HEK293 (cell line): ENCODE data around the gene ATP6V1G1.

Experiments
- CTCF ChIA-PET: fragments of 350-600 bp; formaldehyde crosslinking; extraction: SDS; loops from one replicate; lab custom pipeline; 2021; ENCODE audit warnings: antibody characterized with exemption; lab: Yijun Ruan, JAX
- POLR2A ChIA-PET: fragments of 300-600 bp; formaldehyde crosslinking; extraction: SDS; loops from one replicate; lab custom pipeline; 2020; ENCODE audit warnings: antibody characterized with exemption, inconsistent platforms; lab: Yijun Ruan, JAX
- H3K27ac ChIP-seq: fragments of 200-500 bp; sonication (Bioruptor generic); 2 replicates; pipeline ENCODE4 v1.5.1; 2014; ENCODE audit warnings: low read depth, low read length, control low read depth, inconsistent platforms; ENCODE audit errors: extremely low read depth
- H3K36me3 ChIP-seq, 2 experiments: fragments of 200-500 bp in 1 of 2; sonication (Bioruptor generic) in 1 of 2; 1 replicate in 1 of 2; 2 replicates in 1 of 2; pipeline ENCODE4 v1.5.1; 2014 to 2017; ENCODE audit warnings: inconsistent platforms in 2 of 2, low read length in 2 of 2; ENCODE audit not compliant: control insufficient read depth in 2 of 2, insufficient read depth in 1 of 2
- H3K4me1 ChIP-seq: fragments of 200-500 bp; sonication (Bioruptor generic); 2 replicates; pipeline ENCODE4 v1.5.1; 2014; ENCODE audit warnings: mild to moderate bottlenecking, low read length, inconsistent platforms; ENCODE audit not compliant: control insufficient read depth, insufficient read depth
- H3K4me3 ChIP-seq: 2 replicates; pipeline ENCODE4 v1.5.1; 2011; ENCODE audit warnings: low read depth, mild to moderate bottlenecking, control low read depth, low read length, moderate library complexity
- H3K9me3 ChIP-seq: fragments of 200-500 bp; sonication (Bioruptor generic); 2 replicates; pipeline ENCODE4 v1.5.1; 2014; ENCODE audit warnings: low read depth, low read length, inconsistent platforms; ENCODE audit not compliant: control insufficient read depth, insufficient read depth
- HOXA7 ChIP-seq: sonication (generic); formaldehyde crosslinking; IDR thresholded peaks from 2 replicates; pipeline ENCODE4 v1.8.1; 2022; ENCODE audit warnings: missing genetic modification reagents, borderline replicate concordance
- REST ChIP-seq: fragments of 450-650 bp; formaldehyde crosslinking; IDR thresholded peaks from 2 replicates; pipeline ENCODE4 v1.5.1; 2016; ENCODE audit warnings: missing biosample characterization, missing genetic modification characterization
- SETDB1 ChIP-seq: IDR thresholded peaks from one replicate; pipeline ENCODE4 v1.6.1; 2017; ENCODE audit warnings: mild to moderate bottlenecking, low read length, moderate library complexity, mixed read lengths; ENCODE audit not compliant: insufficient read length
- SP2 ChIP-seq: fragments of 450-650 bp; formaldehyde crosslinking; IDR thresholded peaks from 2 replicates; pipeline ENCODE4 v1.5.1; 2016; ENCODE audit warnings: missing biosample characterization, missing genetic modification characterization
- ZBTB10 ChIP-seq: fragments of 450-650 bp; formaldehyde crosslinking; IDR thresholded peaks from 2 replicates; pipeline ENCODE4 v1.5.1; 2016; ENCODE audit warnings: missing biosample characterization, missing genetic modification characterization
- ZNF148 ChIP-seq: fragments of 450-650 bp; formaldehyde crosslinking; IDR thresholded peaks from 2 replicates; pipeline ENCODE4 v1.5.0; 2017; ENCODE audit warnings: missing biosample characterization, missing genetic modification characterization, borderline replicate concordance
- ZNF18 ChIP-seq: fragments of 450-650 bp; formaldehyde crosslinking; IDR thresholded peaks from 2 replicates; pipeline ENCODE4 v1.5.1; 2016; ENCODE audit warnings: missing biosample characterization, missing genetic modification characterization
- ZNF23 ChIP-seq: fragments of 450-650 bp; formaldehyde crosslinking; IDR thresholded peaks from 2 replicates; pipeline ENCODE4 v1.5.1; 2016; ENCODE audit warnings: missing biosample characterization, missing genetic modification characterization, borderline replicate concordance
- ZNF266 ChIP-seq: fragments of 450-650 bp; formaldehyde crosslinking; IDR thresholded peaks from 2 replicates; pipeline ENCODE4 v1.5.1; 2016; ENCODE audit warnings: missing biosample characterization, missing genetic modification characterization, low read depth
- ZNF302 ChIP-seq: fragments of 450-650 bp; formaldehyde crosslinking; IDR thresholded peaks from 2 replicates; pipeline ENCODE4 v1.5.1; 2016; ENCODE audit warnings: missing biosample characterization, missing genetic modification characterization, low read depth
- ZNF335 ChIP-seq: fragments of 450-650 bp; formaldehyde crosslinking; conservative IDR thresholded peaks from 2 replicates; pipeline ENCODE4 v1.5.1; 2016; ENCODE audit warnings: missing biosample characterization, missing genetic modification characterization
- ZNF362 ChIP-seq: fragments of 450-650 bp; formaldehyde crosslinking; IDR thresholded peaks from 2 replicates; pipeline ENCODE4 v1.5.1; 2016; ENCODE audit warnings: missing biosample characterization, missing genetic modification characterization
- ZNF366 ChIP-seq: fragments of 450-650 bp; formaldehyde crosslinking; conservative IDR thresholded peaks from 2 replicates; pipeline ENCODE4 v1.5.1; 2016; ENCODE audit warnings: missing biosample characterization, missing genetic modification characterization
- ZNF473 ChIP-seq: fragments of 450-650 bp; formaldehyde crosslinking; IDR thresholded peaks from 2 replicates; pipeline ENCODE4 v1.5.1; 2017; ENCODE audit warnings: missing biosample characterization, missing genetic modification characterization
- ZNF514 ChIP-seq: fragments of 450-650 bp; formaldehyde crosslinking; IDR thresholded peaks from 2 replicates; pipeline ENCODE4 v1.5.1; 2016; ENCODE audit warnings: missing biosample characterization, missing genetic modification characterization
- ZNF558 ChIP-seq: fragments of 450-650 bp; formaldehyde crosslinking; IDR thresholded peaks from 2 replicates; pipeline ENCODE4 v1.5.1; 2016; ENCODE audit warnings: missing biosample characterization, missing genetic modification characterization
- ZNF560 ChIP-seq: fragments of 450-650 bp; formaldehyde crosslinking; IDR thresholded peaks from 2 replicates; pipeline ENCODE4 v1.5.1; 2017; ENCODE audit warnings: missing biosample characterization, missing genetic modification characterization, borderline replicate concordance
- ZNF571 ChIP-seq: fragments of 450-650 bp; formaldehyde crosslinking; IDR thresholded peaks from 2 replicates; pipeline ENCODE4 v1.5.0; 2017; ENCODE audit warnings: missing biosample characterization, missing genetic modification characterization
- ZNF596 ChIP-seq: fragments of 450-650 bp; IDR thresholded peaks from 2 replicates; pipeline ENCODE4 v1.5.0; 2018; ENCODE audit warnings: missing biosample characterization, mild to moderate bottlenecking, missing genetic modification characterization, moderate library complexity
- ZNF777 ChIP-seq: fragments of 450-650 bp; formaldehyde crosslinking; IDR thresholded peaks from 2 replicates; pipeline ENCODE4 v1.5.1; 2017; ENCODE audit warnings: missing biosample characterization, missing genetic modification characterization, borderline replicate concordance
- ZXDB ChIP-seq: fragments of 450-650 bp; formaldehyde crosslinking; IDR thresholded peaks from 2 replicates; pipeline ENCODE4 v1.5.1; 2016; ENCODE audit warnings: missing biosample characterization, missing genetic modification characterization

ATP6V1G1 gene

GRCh38 chr9:114590328-114590727 lies 2.8 kb downstream of the ATP6V1G1 start (continued):
- TF ChIP-seq ZNF148 (tag by site-specific recombination), result no peak

GRCh38 chr9:114591291-114591787 lies 3.8 kb downstream of the ATP6V1G1 start:
- H3K27ac ChIP-seq, result no peak overlapping the region
- H3K4me1 ChIP-seq, result no peaks in the 10 kb centered on the region
- H3K36me3 ChIP-seq, result peaks cover 21 to 60% of the 10 kb centered on the region in 2 experiments
- TF ChIP-seq ZNF596 (no peak), SETDB1 (no peak), ZNF571 (tag by site-specific recombination) (no peak), ZNF335 (tag by site-specific recombination) (no peak), ZNF302 (tag by site-specific recombination) (no peak), ZNF558 (tag by site-specific recombination) (no peak), SP2 (tag by site-specific recombination) (no peak), ZNF18 (no peak), ZNF362 (tag by site-specific recombination) (no peak), ZNF366 (no peak), ZXDB (tag by site-specific recombination) (no peak), ZNF777 (tag by site-specific recombination) (no peak), ZNF473 (tag by site-specific recombination) (no peak), ZNF514 (no peak), ZNF560 (tag by site-specific recombination) (no peak), ZBTB10 (tag by site-specific recombination) (no peak), REST (tag by site-specific recombination) (no peak), HOXA7 (CRISPR knock-in tag) (no peak), ZNF266 (no peak), ZNF23 (no peak)
- H3K9me3 ChIP-seq, result no peaks in the 10 kb centered on the region
- ChIA-PET POLR2A (no interaction called here), CTCF (interaction anchor here (0.5 to 2.0 kb wide), 6 partner anchors 17 to 1932 kb away, joined by 3 to 6 read pairs (median 4); no protein-coding TSS in a partner anchor)
- no peak overlapping the region for H3K4me3 ChIP-seq
